H1 (cell line): ENCODE results near the gene USP26. TPM values are rescaled to one million over a fixed set of nuclear protein-coding genes. Genes with fewer than 3 reads are reported as not detected.

Experiments
- CTCF ChIA-PET: fragments of 300-600 bp; sonication (Branson Sonifier 250); formaldehyde crosslinking; loops from one replicate; lab custom pipeline; 2021; ENCODE audit not compliant: partially characterized antibody; lab: Charles Lee
- POLR2A ChIA-PET: fragments of 300-600 bp; sonication (Branson Sonifier 250); formaldehyde crosslinking; loops from one replicate; lab custom pipeline; 2021; ENCODE audit warnings: inconsistent platforms; ENCODE audit not compliant: partially characterized antibody; lab: Charles Lee
- DNase-seq, 2 experiments: peaks; one replicate each; pipeline versions ENCODE4 v3.0.0 to v3.0.0-alpha.2; 2010 to 2022; ENCODE audit warnings: low spot score in 2 of 2, low read depth in 1 of 2, mixed read lengths in 1 of 2
- FAIRE-seq: peaks from 2 replicates; lab custom pipeline; 2011; peaks lifted over from hg19 to GRCh38; lab: Jason Lieb, UNC
- H2AFZ ChIP-seq: 2 replicates; pipeline ENCODE4 v1.8.1; 2012; ENCODE audit warnings: low read length, inconsistent platforms
- H2AK5ac ChIP-seq: 2 replicates; pipeline ENCODE4 v1.6.1; 2013; ENCODE audit warnings: low read depth, low read length
- H2BK120ac ChIP-seq: replicated peaks from 2 replicates; pipeline ENCODE3; 2013; ENCODE audit warnings: low read depth, low read length, inconsistent platforms
- H2BK12ac ChIP-seq: 2 replicates; pipeline ENCODE4 v1.6.1; 2013; ENCODE audit warnings: low read depth, low read length
- H2BK15ac ChIP-seq: 2 replicates; pipeline ENCODE4 v1.6.1; 2013; ENCODE audit warnings: low read length
- H2BK20ac ChIP-seq: 2 replicates; pipeline ENCODE4 v1.6.1; 2013; ENCODE audit warnings: low read length
- H2BK5ac ChIP-seq: 2 replicates; pipeline ENCODE4 v1.6.1; 2013; ENCODE audit warnings: low read depth, low read length
- H3K14ac ChIP-seq: 2 replicates; pipeline ENCODE4 v1.6.1; 2013; ENCODE audit warnings: inconsistent platforms; ENCODE audit not compliant: insufficient read length
- H3K18ac ChIP-seq: 2 replicates; pipeline ENCODE4 v1.6.1; 2013; ENCODE audit warnings: low read length; ENCODE audit errors: extremely low read depth
- H3K23ac ChIP-seq: 2 replicates; pipeline ENCODE4 v1.6.1; 2013; ENCODE audit warnings: inconsistent platforms; ENCODE audit not compliant: insufficient read length
- H3K23me2 ChIP-seq: 2 replicates; pipeline ENCODE4 v1.6.1; 2013; ENCODE audit warnings: low read depth, low read length
- H3K27ac ChIP-seq: 2 replicates; pipeline ENCODE4 v1.6.1; 2011; ENCODE audit warnings: low read depth, low read length, inconsistent platforms
- H3K27me3 ChIP-seq, 4 experiments: replicated peaks in 1 of 4; 1 replicate in 1 of 4; 2 replicates in 3 of 4; pipeline versions ENCODE4 v1.6.1 to v1.8.1; 2011 to 2013; ENCODE audit warnings: low read length in 3 of 4, mild to moderate bottlenecking in 3 of 4, inconsistent platforms in 2 of 4, mixed read lengths in 2 of 4, moderate library complexity in 1 of 4; ENCODE audit not compliant: control insufficient read depth in 3 of 4, insufficient read depth in 3 of 4; ENCODE audit errors: extremely low read depth in 1 of 4
- H3K36me3 ChIP-seq, 4 experiments: 2 replicates each; pipeline versions ENCODE4 v1.6.1 to v1.8.1; 2011 to 2013; ENCODE audit warnings: mild to moderate bottlenecking in 4 of 4, low read length in 3 of 4, moderate library complexity in 2 of 4, control low read depth in 1 of 4, inconsistent platforms in 1 of 4; ENCODE audit not compliant: insufficient read depth in 4 of 4, control insufficient read depth in 2 of 4
- H3K4ac ChIP-seq: replicated peaks from 2 replicates; pipeline ENCODE3; 2013; ENCODE audit warnings: low read length, low read depth, mixed read lengths, inconsistent platforms; ENCODE audit not compliant: insufficient read length
- H3K4me1 ChIP-seq, 4 experiments: replicated peaks in 1 of 4; 1 replicate in 1 of 4; 2 replicates in 3 of 4; pipeline versions ENCODE4 v1.6.1 to v1.8.1; 2011 to 2013; ENCODE audit warnings: low read length in 3 of 4, inconsistent platforms in 2 of 4, mixed read lengths in 1 of 4; ENCODE audit not compliant: insufficient read depth in 4 of 4, control insufficient read depth in 3 of 4
- H3K4me2 ChIP-seq, 2 experiments: 2 replicates each; pipeline versions ENCODE4 v1.6.1 to v1.8.1; 2011 to 2013; ENCODE audit warnings: low read depth in 2 of 2, low read length in 2 of 2, control low read depth in 1 of 2, inconsistent platforms in 1 of 2, mild to moderate bottlenecking in 1 of 2; ENCODE audit not compliant: insufficient read depth in 1 of 2
- H3K4me3 ChIP-seq, 4 experiments: fragments of 200-600, 300-600 bp in 1 of 4; sonication (generic), shearing (Covaris generic), sonication (Bioruptor Twin) in 1 of 4; 2 replicates each; pipeline versions ENCODE4 v1.5.1 to v1.8.1; 2011 to 2016; ENCODE audit warnings: low read length in 4 of 4, low read depth in 3 of 4, control low read depth in 2 of 4, inconsistent platforms in 2 of 4, mild to moderate bottlenecking in 2 of 4, mixed read lengths in 1 of 4, moderate library complexity in 1 of 4; ENCODE audit not compliant: insufficient read depth in 2 of 4; ENCODE audit errors: extremely low read depth in 1 of 4
- H3K56ac ChIP-seq: replicated peaks from 2 replicates; pipeline ENCODE3; 2013; ENCODE audit warnings: low read depth, mild to moderate bottlenecking, mixed read lengths, low read length, inconsistent platforms; ENCODE audit not compliant: insufficient read length
- H3K79me1 ChIP-seq: 2 replicates; pipeline ENCODE4 v1.6.1; 2013; ENCODE audit warnings: low read depth, low read length, control low read depth
- H3K79me2 ChIP-seq, 2 experiments: 2 replicates each; pipeline versions ENCODE4 v1.6.1 to v1.8.1; 2012 to 2013; ENCODE audit warnings: low read length in 2 of 2, mild to moderate bottlenecking in 2 of 2, inconsistent platforms in 1 of 2; ENCODE audit not compliant: insufficient read depth in 2 of 2, control insufficient read depth in 1 of 2
- H3K9ac ChIP-seq, 4 experiments: replicated peaks in 1 of 4; 1 replicate in 1 of 4; 2 replicates in 3 of 4; pipeline versions ENCODE4 v1.6.1 to v1.8.1; 2011 to 2013; ENCODE audit warnings: low read depth in 3 of 4, low read length in 3 of 4, control low read depth in 2 of 4, mild to moderate bottlenecking in 2 of 4, moderate library complexity in 2 of 4, inconsistent platforms in 1 of 4; ENCODE audit errors: extremely low read depth in 1 of 4
- H3K9me3 ChIP-seq, 2 experiments: 2 replicates each; pipeline versions ENCODE4 v1.6.1 to v1.8.1; 2012 to 2013; ENCODE audit warnings: mild to moderate bottlenecking in 2 of 2, moderate library complexity in 2 of 2, control low read depth in 1 of 2, inconsistent platforms in 1 of 2, low read depth in 1 of 2, low read length in 1 of 2, mixed read lengths in 1 of 2; ENCODE audit not compliant: insufficient read depth in 2 of 2
- H4K20me1 ChIP-seq, 2 experiments: replicated peaks in 1 of 2; 2 replicates each; pipeline versions ENCODE3 to v1.8.1; 2011 to 2013; ENCODE audit warnings: inconsistent platforms in 2 of 2, low read length in 2 of 2, mild to moderate bottlenecking in 1 of 2; ENCODE audit not compliant: insufficient read depth in 2 of 2, control insufficient read depth in 1 of 2
- H4K5ac ChIP-seq: 2 replicates; pipeline ENCODE4 v1.6.1; 2013; ENCODE audit warnings: low read length, low read depth, mixed read lengths, inconsistent platforms; ENCODE audit not compliant: insufficient read length
- H4K8ac ChIP-seq: 2 replicates; pipeline ENCODE4 v1.8.0; 2013; ENCODE audit warnings: mild to moderate bottlenecking, moderate library complexity, low read length, inconsistent platforms; ENCODE audit not compliant: insufficient read depth; ENCODE audit errors: extremely low read depth
- H4K91ac ChIP-seq: replicated peaks from 2 replicates; pipeline ENCODE3; 2013; ENCODE audit warnings: low read length, mixed read lengths, inconsistent platforms; ENCODE audit not compliant: insufficient read length
- BACH1 ChIP-seq: IDR thresholded peaks from 2 replicates; pipeline ENCODE4 v1.6.1; 2012; ENCODE audit warnings: low read length, improper control_type of control experiment
- EZH2 ChIP-seq: fragments of 200-600 bp; sonication (generic); IDR thresholded peaks from 2 replicates; pipeline ENCODE4 v1.7.1; 2012; ENCODE audit warnings: low read depth, mild to moderate bottlenecking, moderate library complexity, low read length, inconsistent platforms; ENCODE audit not compliant: severe bottlenecking
- PHF8 ChIP-seq: fragments of 200-600 bp; sonication (generic); conservative IDR thresholded peaks from 2 replicates; pipeline ENCODE4 v1.7.1; 2012; ENCODE audit warnings: low read depth, mild to moderate bottlenecking, inconsistent platforms, low read length, moderate library complexity
- POLR2A ChIP-seq, 2 experiments: IDR thresholded peaks; 1 replicate in 1 of 2; 2 replicates in 1 of 2; pipeline ENCODE4 v1.6.1; 2011; ENCODE audit warnings: low read depth in 2 of 2, low read length in 2 of 2, mild to moderate bottlenecking in 2 of 2; ENCODE audit errors: control extremely low read depth in 1 of 2
- RBBP5 ChIP-seq: IDR thresholded peaks from 2 replicates; pipeline ENCODE4 v1.7.1; 2012; ENCODE audit warnings: low read depth, mild to moderate bottlenecking, inconsistent platforms, low read length, moderate library complexity, borderline replicate concordance
- SIN3A ChIP-seq, 2 experiments: IDR thresholded peaks in 1 of 2; conservative IDR thresholded peaks in 1 of 2; 2 replicates each; pipeline ENCODE4 v1.6.1; 2011 to 2012; ENCODE audit warnings: low read length in 2 of 2, improper control_type of control experiment in 1 of 2, low read depth in 1 of 2, mild to moderate bottlenecking in 1 of 2
- SIRT6 ChIP-seq: IDR thresholded peaks from one replicate; pipeline ENCODE4 v1.7.1; 2012; ENCODE audit warnings: low read length, inconsistent platforms
- TBP ChIP-seq: IDR thresholded peaks from 2 replicates; pipeline ENCODE4 v1.6.1; 2011; ENCODE audit warnings: low read depth, low read length, improper control_type of control experiment
- WGBS, 2 experiments: shearing (Covaris generic) in 1 of 2; methylation state at CpG; one replicate each; pipeline versions ENCODE4 v1.1.6 to v1.1.7; 2013 to 2015; ENCODE audit warnings: low lambda C conversion rate in 2 of 2, mixed read lengths in 2 of 2, inconsistent platforms in 1 of 2, low coverage in 1 of 2, missing lambda C conversion rate in 1 of 2; ENCODE audit not compliant: insufficient replicate concordance in 2 of 2, insufficient coverage in 1 of 2, insufficient read length in 1 of 2; ENCODE audit errors: extremely low coverage in 1 of 2, missing lambda C conversion rate in 1 of 2; 5-methylcytosine and 5-hydroxymethylcytosine counted together
- polyA plus RNA-seq, 7 experiments: library from polyadenylated mRNA; depleted of rRNA in 3 of 7; stranded (reverse) in 5 of 7; unstranded in 2 of 7; fragments of >200 nt in 5 of 7; fragments of 200-250 nt in 2 of 7; gene quantifications; 1 replicate in 5 of 7; 2 replicates in 1 of 7; 4 replicates in 1 of 7; pipeline versions ENCODE4 v1.2.1 to v1.2.3, GENCODE V29; 2011 to 2013; ENCODE audit warnings: missing spikeins in 2 of 7, mixed read lengths in 2 of 7
- total RNA-seq: library from RNA; stranded (reverse); fragmentation: NEBNext Ultra II Directional; extraction: Animal tissue kit (Norgen Biotek cat#: 25700); gene quantifications from 2 replicates; pipeline ENCODE4 v1.2.1, GENCODE V29; 2021

The USP26 gene
- total and polyA plus RNA-seq, 2 of the 8 experiments (the other 6 are each of a cell fraction or from before 2014, with no cell fraction given) = not detected

DNA sequence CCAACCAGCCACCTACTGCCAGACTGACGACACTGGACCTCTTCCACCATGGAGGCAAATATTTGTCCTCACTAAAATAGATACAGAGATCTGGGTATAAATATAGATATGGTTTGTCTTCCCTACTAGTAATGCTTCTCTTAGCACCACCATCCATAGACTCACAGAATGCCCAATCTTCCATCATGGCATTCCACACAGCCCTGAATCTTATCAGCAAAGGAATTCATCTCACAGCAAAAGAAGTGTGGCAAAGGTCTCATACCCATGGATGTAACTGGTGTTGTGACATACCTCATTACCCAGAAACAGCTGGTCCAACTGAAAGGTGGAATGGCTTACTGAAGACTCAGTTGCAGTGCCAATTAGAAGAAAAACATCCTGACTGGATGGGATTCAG, 91.3 kb downstream of the USP26 start:
- Histone ChIP-seq H3K27me3 (no peaks in the 10 kb centered on the region), H3K27ac (no peak overlapping the region), H4K8ac (no peak overlapping the region), H2BK20ac (no peak overlapping the region), H3K4me2 (no peak overlapping the region), H4K5ac (no peak overlapping the region), H2BK120ac (no peak overlapping the region), H2AK5ac (no peak overlapping the region), H3K14ac (no peak overlapping the region), H4K20me1 (no peaks in the 10 kb centered on the region), H3K4ac (no peak overlapping the region), H3K23ac (no peak overlapping the region), H2BK12ac (no peak overlapping the region), H3K23me2 (no peaks in the 10 kb centered on the region), H3K9me3 (peaks cover 3 to 7% of the 10 kb centered on the region in 2 experiments; a peak in 2 of 4 replicates), H3K4me1 (no peaks in the 10 kb centered on the region), H2BK15ac (no peak overlapping the region), H3K56ac (no peak overlapping the region), H3K79me1 (no peaks in the 10 kb centered on the region), H2BK5ac (no peak overlapping the region), H3K9ac (no peak overlapping the region), H3K18ac (no peak overlapping the region), H3K79me2 (no peaks in the 10 kb centered on the region), H3K36me3 (no peaks in the 10 kb centered on the region), H4K91ac (no peak overlapping the region), H2AFZ (no peak overlapping the region), H3K4me3 (no peak overlapping the region)
- no peak for FAIRE-seq
- no peak for TF ChIP-seq SIN3A (conservative IDR thresholded peaks at IDR 0.05 in 1 of 2, IDR thresholded peaks at IDR 0.05 in 1 of 2; ENCODE audit: low read depth in 1 of 2, low read length in 2 of 2)
- no peak for TF ChIP-seq EZH2
- no peak for TF ChIP-seq TBP
- no peak for TF ChIP-seq RBBP5
- TF ChIP-seq PHF8 = no peak
- TF ChIP-seq POLR2A (IDR thresholded peaks at IDR 0.05; ENCODE audit: control extremely low read depth in 1 of 2, low read depth in 2 of 2, low read length in 2 of 2) = no peak
- no peak for TF ChIP-seq BACH1
- no peak for TF ChIP-seq SIRT6
- 100% methylated on average over 1 of the region's 1 CpG; no CpG with 5 or more reads in 1 of the 2 experiments for WGBS, 2 experiments
- ChIA-PET CTCF (interaction anchor here (0.6 to 3.6 kb wide), 22 partner anchors 13 to 644 kb away, joined by 3 to 25 read pairs (median 3); no protein-coding TSS in a partner anchor), POLR2A (no interaction called here)
- no peak for DNase-seq
